KMS-11 (cell line): ENCODE measurements around the gene PPM1H.

Experiments used
- H2AFZ ChIP-seq: fragments of 200-600 bp; sonication (generic); 2 replicates; pipeline ENCODE4 v1.6.1; 2016; ENCODE audit warnings: antibody characterized with exemption, mixed run types, low read depth
- H3K27ac ChIP-seq: fragments of 200-600 bp; sonication (generic); 2 replicates; pipeline ENCODE4 v1.6.1; 2016; ENCODE audit warnings: mild to moderate bottlenecking, mixed run types
- H3K27me3 ChIP-seq: fragments of 200-600 bp; sonication (generic); 2 replicates; pipeline ENCODE4 v1.6.1; 2017; ENCODE audit warnings: mild to moderate bottlenecking, low read depth, mixed run types, moderate library complexity; ENCODE audit not compliant: insufficient read depth
- H3K36me3 ChIP-seq: fragments of 200-600 bp; sonication (generic); 2 replicates; pipeline ENCODE4 v1.6.1; 2017; ENCODE audit warnings: mild to moderate bottlenecking, mixed run types; ENCODE audit not compliant: insufficient read depth
- H3K4me1 ChIP-seq: fragments of 200-600 bp; sonication (generic); 2 replicates; pipeline ENCODE4 v1.6.1; 2016; ENCODE audit warnings: mild to moderate bottlenecking, low read depth, mixed run types; ENCODE audit not compliant: poor library complexity, severe bottlenecking
- H3K4me2 ChIP-seq: fragments of 200-600 bp; sonication (generic); 2 replicates; pipeline ENCODE4 v1.7.0; 2016; ENCODE audit warnings: mild to moderate bottlenecking, mixed run types
- H3K4me3 ChIP-seq: fragments of 200-600 bp; sonication (generic); IDR thresholded peaks from 2 replicates; pipeline ENCODE4 v1.6.1; 2017; ENCODE audit warnings: low read depth, low read length, mixed read lengths; ENCODE audit not compliant: insufficient read depth
- H3K79me2 ChIP-seq: fragments of 200-600 bp; sonication (generic); 2 replicates; pipeline ENCODE4 v1.6.1; 2016; ENCODE audit warnings: low read depth, mixed run types; ENCODE audit not compliant: insufficient read depth
- H3K9ac ChIP-seq: fragments of 200-600 bp; sonication (generic); 2 replicates; pipeline ENCODE4 v1.6.1; 2016; ENCODE audit warnings: mild to moderate bottlenecking, mixed run types
- H4K20me1 ChIP-seq: fragments of 200-600 bp; sonication (generic); 2 replicates; pipeline ENCODE4 v1.6.1; 2016; ENCODE audit warnings: mild to moderate bottlenecking, mixed run types; ENCODE audit not compliant: insufficient read depth
- TF ChIP-seq, protein P1 (sequence below): fragments of 200-600 bp; sonication (generic); conservative IDR thresholded peaks from 2 replicates; pipeline ENCODE4 v1.6.1; 2017; ENCODE audit warnings: low read depth, mild to moderate bottlenecking, antibody characterized with exemption, low read length, moderate library complexity, mixed read lengths

PPM1H gene

DNA sequence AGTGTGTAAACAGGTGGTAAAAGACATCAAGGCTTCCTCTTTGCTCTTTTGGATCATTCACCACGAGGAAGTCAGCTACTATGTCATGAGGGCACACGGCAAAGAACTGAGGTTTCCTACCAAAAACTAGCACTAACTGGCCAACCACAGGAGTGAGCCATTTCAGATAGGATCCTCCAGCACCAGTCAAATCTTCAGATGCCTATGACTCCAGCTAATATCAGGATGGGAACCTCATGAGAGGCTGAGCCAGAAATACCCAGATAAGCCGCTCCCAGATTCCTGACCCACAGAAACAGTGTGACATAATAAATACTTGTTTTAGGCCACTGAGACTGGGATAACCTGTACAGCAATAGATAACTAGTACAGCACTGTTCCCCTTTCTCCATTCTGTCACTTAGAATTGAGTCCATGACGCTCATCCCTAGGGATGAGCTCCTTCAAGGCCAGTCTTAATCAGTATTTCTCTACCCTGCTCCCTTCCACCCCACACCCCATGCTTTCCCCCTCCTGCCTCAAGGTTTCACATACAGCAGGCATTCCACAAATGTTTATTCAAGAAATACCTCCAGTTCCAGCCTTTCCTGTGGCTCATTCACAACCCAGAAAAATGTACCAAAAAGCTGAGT lies 68.4 kb downstream of the PPM1H start:
- Histone ChIP-seq H3K9ac (no peak overlapping the region), H3K79me2 (no peaks in the 10 kb centered on the region), H3K4me1 (no peaks in the 10 kb centered on the region), H3K27ac (no peak overlapping the region), H2AFZ (no peak overlapping the region), H3K27me3 (no peaks in the 10 kb centered on the region), H4K20me1 (no peaks in the 10 kb centered on the region), H3K36me3 (no peaks in the 10 kb centered on the region), H3K4me2 (no peak overlapping the region), H3K4me3 (no peak overlapping the region)
- TF ChIP-seq, protein P1, sequence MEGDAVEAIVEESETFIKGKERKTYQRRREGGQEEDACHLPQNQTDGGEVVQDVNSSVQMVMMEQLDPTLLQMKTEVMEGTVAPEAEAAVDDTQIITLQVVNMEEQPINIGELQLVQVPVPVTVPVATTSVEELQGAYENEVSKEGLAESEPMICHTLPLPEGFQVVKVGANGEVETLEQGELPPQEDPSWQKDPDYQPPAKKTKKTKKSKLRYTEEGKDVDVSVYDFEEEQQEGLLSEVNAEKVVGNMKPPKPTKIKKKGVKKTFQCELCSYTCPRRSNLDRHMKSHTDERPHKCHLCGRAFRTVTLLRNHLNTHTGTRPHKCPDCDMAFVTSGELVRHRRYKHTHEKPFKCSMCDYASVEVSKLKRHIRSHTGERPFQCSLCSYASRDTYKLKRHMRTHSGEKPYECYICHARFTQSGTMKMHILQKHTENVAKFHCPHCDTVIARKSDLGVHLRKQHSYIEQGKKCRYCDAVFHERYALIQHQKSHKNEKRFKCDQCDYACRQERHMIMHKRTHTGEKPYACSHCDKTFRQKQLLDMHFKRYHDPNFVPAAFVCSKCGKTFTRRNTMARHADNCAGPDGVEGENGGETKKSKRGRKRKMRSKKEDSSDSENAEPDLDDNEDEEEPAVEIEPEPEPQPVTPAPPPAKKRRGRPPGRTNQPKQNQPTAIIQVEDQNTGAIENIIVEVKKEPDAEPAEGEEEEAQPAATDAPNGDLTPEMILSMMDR: no peak

GRCh38 chr12:62865937-62866336 lies 69.0 kb downstream of the PPM1H start:
- H2AFZ ChIP-seq: no peak overlapping the region
- TF ChIP-seq, protein P1: no peak
- no peaks in the 10 kb centered on the region for H4K20me1 ChIP-seq
- H3K4me1 ChIP-seq: no peaks in the 10 kb centered on the region
- H3K79me2 ChIP-seq: no peaks in the 10 kb centered on the region
- no peaks in the 10 kb centered on the region for H3K27me3 ChIP-seq
- no peak overlapping the region for H3K4me2 ChIP-seq
- H3K36me3 ChIP-seq: no peaks in the 10 kb centered on the region
- H3K27ac ChIP-seq: no peak overlapping the region
- H3K9ac ChIP-seq: no peak overlapping the region
- no peak overlapping the region for H3K4me3 ChIP-seq

DNA sequence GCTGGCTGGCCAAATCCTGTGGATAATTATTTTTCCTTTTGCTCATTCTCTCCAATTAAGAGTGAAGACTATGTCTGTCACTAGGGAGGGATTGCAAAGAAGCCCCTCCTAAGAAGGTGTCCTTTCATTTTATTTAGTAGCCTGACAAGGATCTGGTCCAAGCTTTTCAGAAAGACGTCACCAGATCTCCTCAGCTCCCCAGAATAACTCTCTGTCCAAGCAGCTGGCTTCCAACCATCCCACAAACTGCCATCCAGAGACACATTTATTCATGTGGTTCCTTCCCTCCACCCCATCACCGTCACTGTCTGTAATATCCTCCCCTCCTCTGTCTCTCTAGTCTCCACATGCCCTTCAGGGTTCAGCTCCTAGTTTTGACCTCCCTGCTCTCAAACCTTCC lies 69.9 kb downstream of the PPM1H start:
- no peaks in the 10 kb centered on the region for H3K36me3 ChIP-seq
- no peaks in the 10 kb centered on the region for H3K27me3 ChIP-seq
- no peaks in the 10 kb centered on the region for H3K4me1 ChIP-seq
- no peak overlapping the region for H2AFZ ChIP-seq
- TF ChIP-seq, protein P1: no peak
- no peak overlapping the region for H3K9ac ChIP-seq
- no peak overlapping the region for H3K27ac ChIP-seq
- no peaks in the 10 kb centered on the region for H3K79me2 ChIP-seq
- no peaks in the 10 kb centered on the region for H4K20me1 ChIP-seq
- H3K4me3 ChIP-seq: no peak overlapping the region
- H3K4me2 ChIP-seq: no peak overlapping the region

- H3K9ac ChIP-seq: no peak overlapping the region
- no peaks in the 10 kb centered on the region for H3K79me2 ChIP-seq
- no peak overlapping the region for H3K27ac ChIP-seq
- H3K4me3 ChIP-seq: no peak overlapping the region
- H3K36me3 ChIP-seq: no peaks in the 10 kb centered on the region
- H4K20me1 ChIP-seq: no peaks in the 10 kb centered on the region
- TF ChIP-seq, protein P1: no peak
- H2AFZ ChIP-seq: no peak overlapping the region
- H3K27me3 ChIP-seq: no peaks in the 10 kb centered on the region
- H3K4me2 ChIP-seq: no peak overlapping the region
- H3K4me1 ChIP-seq: peaks cover 9% of the 10 kb centered on the region
Measured at GRCh38 chr12:62862259-62862881, 72.6 kb downstream of the PPM1H start.
